Adipocyte (in vitro differentiated cells): Measurements from ENCODE around the gene TYRP1.

Experiments
- DNase-seq: peaks from one replicate; pipeline ENCODE4 v3.0.0-alpha.2; 2015; ENCODE audit warnings: low read depth
- H3K27me3 ChIP-seq: replicated peaks from 2 replicates; pipeline ENCODE4 v1.7.0; 2013; ENCODE audit warnings: mild to moderate bottlenecking, low read length, moderate library complexity; ENCODE audit not compliant: control insufficient read depth, insufficient read depth
- H3K36me3 ChIP-seq: 2 replicates; pipeline ENCODE4 v1.7.0; 2013; ENCODE audit warnings: low read length, mild to moderate bottlenecking, moderate library complexity; ENCODE audit not compliant: control insufficient read depth, insufficient read depth, severe bottlenecking
- H3K4me1 ChIP-seq: 2 replicates; pipeline ENCODE4 v1.7.0; 2013; ENCODE audit warnings: mild to moderate bottlenecking, low read length, moderate library complexity; ENCODE audit not compliant: control insufficient read depth, insufficient read depth
- H3K4me3 ChIP-seq: 2 replicates; pipeline ENCODE4 v1.7.0; 2013; ENCODE audit warnings: mild to moderate bottlenecking, low read length, moderate library complexity
- H3K9ac ChIP-seq: 2 replicates; pipeline ENCODE4 v1.7.0; 2013; ENCODE audit warnings: mild to moderate bottlenecking, low read length, moderate library complexity
- H3K9me3 ChIP-seq: 2 replicates; pipeline ENCODE4 v1.7.0; 2013; ENCODE audit warnings: mild to moderate bottlenecking, low read length, moderate library complexity; ENCODE audit not compliant: control insufficient read depth

Gene TYRP1

DNA sequence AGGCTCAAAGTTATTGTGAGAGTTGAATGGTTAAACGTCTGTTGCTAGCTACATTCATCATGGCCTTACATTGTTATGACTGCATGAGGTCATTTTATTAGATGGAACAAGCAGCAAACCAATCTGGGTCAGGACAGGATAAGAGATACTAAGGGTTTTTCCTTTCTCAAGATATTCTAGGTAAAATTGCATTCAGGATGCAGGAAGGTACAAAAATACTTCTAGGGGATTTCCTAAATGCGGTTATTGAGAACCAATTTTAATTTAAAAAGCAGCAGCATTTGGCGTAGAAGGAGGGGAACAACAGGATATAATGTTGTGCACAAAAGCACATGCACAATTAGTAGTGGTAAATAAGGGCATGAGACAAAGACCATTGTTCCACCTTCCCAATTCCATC, 42.5 kb downstream of the TYRP1 start:
- no peak for DNase-seq
- no peaks in the 10 kb centered on the region for H3K36me3 ChIP-seq
- H3K27me3 ChIP-seq = no peaks in the 10 kb centered on the region
- peaks cover 6% of the 10 kb centered on the region for H3K9me3 ChIP-seq
- H3K4me3 ChIP-seq = no peak overlapping the region
- H3K9ac ChIP-seq = no peak overlapping the region
- no peaks in the 10 kb centered on the region for H3K4me1 ChIP-seq

DNA sequence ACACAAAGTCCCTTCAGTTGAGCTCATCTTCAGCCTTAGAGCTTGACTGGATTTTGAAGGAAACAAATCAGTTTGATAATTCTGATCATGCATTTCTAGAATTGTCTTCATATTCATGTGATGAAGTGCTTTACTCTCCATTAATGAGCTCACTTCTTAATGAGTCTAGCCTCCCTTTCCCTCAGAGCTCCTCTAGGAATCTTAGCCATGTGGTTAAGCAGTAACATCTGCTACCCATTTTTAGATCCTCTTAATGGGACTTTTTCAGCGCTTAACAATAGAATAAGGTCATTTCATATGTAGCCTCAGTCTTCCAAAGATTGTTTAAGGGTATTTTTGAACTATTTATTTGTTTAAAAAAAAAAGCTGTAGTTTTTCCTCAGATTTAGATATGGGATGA, 44.7 kb downstream of the TYRP1 start:
- H3K27me3 ChIP-seq = no peaks in the 10 kb centered on the region
- H3K36me3 ChIP-seq = no peaks in the 10 kb centered on the region
- H3K9me3 ChIP-seq = peaks cover 6% of the 10 kb centered on the region
- no peak overlapping the region for H3K4me3 ChIP-seq
- DNase-seq = no peak
- H3K4me1 ChIP-seq = no peaks in the 10 kb centered on the region
- no peak overlapping the region for H3K9ac ChIP-seq

- DNase-seq = peak; percentile 50
Measured at GRCh38 chr9:12739014-12739652, 45.9 kb downstream of the TYRP1 start.

DNA sequence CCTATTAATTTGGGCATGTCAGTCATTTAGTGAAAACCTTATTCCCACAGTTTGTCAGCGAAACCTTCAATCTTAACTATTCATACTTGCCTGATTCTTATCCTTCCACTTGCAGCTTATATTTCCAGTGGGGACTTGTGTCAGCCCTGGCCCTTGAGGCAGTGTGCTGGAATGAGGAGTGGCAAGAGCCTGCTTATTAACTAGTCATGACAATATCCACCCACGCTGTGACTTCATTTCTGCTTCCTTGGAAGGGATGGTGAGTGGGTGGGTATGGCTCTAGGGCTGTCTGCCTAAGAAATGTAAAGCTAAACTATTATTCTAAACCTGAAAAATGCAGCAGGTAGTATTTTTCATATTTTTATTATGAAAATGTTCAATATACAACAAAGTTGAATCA, 47.7 kb downstream of the TYRP1 start:
- Histone ChIP-seq H3K4me1 (no peaks in the 10 kb centered on the region), H3K9me3 (no peaks in the 10 kb centered on the region), H3K36me3 (no peaks in the 10 kb centered on the region), H3K27me3 (no peaks in the 10 kb centered on the region), H3K4me3 (no peak overlapping the region), H3K9ac (no peak overlapping the region)
- DNase-seq = peak; percentile 46

More at GRCh38 chr9:12739014-12739652, 45.9 kb downstream of the TYRP1 start:
- Histone ChIP-seq H3K4me3 (no peak overlapping the region), H3K9me3 (peaks cover 6% of the 10 kb centered on the region), H3K36me3 (no peaks in the 10 kb centered on the region), H3K27me3 (no peaks in the 10 kb centered on the region), H3K9ac (no peak overlapping the region), H3K4me1 (no peaks in the 10 kb centered on the region)

GRCh38 chr9:12748016-12748415, 54.8 kb downstream of the TYRP1 start:
- Histone ChIP-seq H3K36me3 (no peaks in the 10 kb centered on the region), H3K4me1 (no peaks in the 10 kb centered on the region), H3K9me3 (no peaks in the 10 kb centered on the region), H3K9ac (no peak overlapping the region), H3K27me3 (no peaks in the 10 kb centered on the region), H3K4me3 (no peak overlapping the region)
- DNase-seq = no peak

DNA sequence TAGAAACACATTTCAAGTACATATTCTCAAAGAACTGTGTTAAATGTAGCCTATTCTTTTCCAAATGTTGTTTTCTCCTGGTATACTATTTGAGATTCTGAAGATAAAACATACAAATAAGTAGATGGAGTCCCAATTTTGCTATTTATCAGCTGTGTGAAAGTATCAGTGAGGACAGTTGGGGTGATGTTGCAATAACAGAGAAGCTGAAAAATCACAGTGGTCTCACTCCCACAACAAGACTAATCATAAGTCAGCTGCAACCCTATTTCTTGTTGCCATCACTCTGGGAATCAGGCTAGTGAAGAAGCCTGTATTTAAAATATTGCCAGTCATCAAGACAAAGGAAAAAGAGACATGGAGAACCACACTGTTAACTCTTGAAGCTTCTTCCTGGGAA, 55.8 kb downstream of the TYRP1 start:
- Histone ChIP-seq H3K9ac (no peak overlapping the region), H3K36me3 (no peaks in the 10 kb centered on the region)
- DNase-seq = no peak

DNA sequence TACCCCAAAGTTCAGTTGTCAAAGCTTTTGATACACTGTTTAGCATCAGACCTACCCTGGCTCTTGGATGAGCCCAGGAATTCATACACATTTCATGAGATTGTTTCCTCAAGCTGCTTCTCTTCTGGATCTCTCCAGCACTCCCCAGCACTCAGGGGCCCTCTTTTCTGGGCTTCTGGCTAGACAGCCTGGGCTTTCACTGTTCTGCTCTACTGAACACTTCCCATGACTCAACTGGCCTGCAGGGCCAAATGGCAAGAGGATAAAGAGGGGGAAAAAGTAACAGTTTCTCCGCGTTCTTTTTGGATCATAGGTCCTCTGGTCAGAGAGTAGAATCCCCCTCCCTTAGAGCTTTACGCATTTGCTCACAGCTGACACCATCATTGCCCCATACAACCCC, 60.7 kb downstream of the TYRP1 start:
- Histone ChIP-seq H3K9ac (no peak overlapping the region), H3K9me3 (no peaks in the 10 kb centered on the region), H3K36me3 (no peaks in the 10 kb centered on the region), H3K27me3 (no peaks in the 10 kb centered on the region), H3K4me3 (no peak overlapping the region), H3K4me1 (no peaks in the 10 kb centered on the region)
- DNase-seq = no peak

More for the DNA sequence above, 55.8 kb downstream of the TYRP1 start:
- Histone ChIP-seq H3K4me3 (no peak overlapping the region), H3K9me3 (no peaks in the 10 kb centered on the region), H3K27me3 (no peaks in the 10 kb centered on the region), H3K4me1 (no peaks in the 10 kb centered on the region)

DNA sequence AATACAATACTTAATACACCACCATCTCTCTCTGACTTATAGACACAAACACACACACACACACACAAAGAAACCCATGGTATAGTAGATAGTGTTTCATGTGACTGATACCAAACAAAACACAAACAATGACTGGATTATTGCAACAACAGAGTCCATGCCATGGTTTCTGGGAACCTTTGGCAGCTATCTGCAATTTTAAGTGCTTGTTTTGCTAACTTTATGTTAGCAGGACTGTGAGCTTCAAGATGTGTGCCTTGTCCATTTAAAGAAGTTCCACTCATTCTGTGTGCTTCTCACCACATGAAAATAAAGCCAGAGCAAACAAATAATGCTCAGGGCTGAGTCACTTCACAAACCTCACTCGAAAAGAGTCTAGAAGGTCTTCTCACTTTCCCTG, 66.6 kb downstream of the TYRP1 start:
- peak; percentile 68 for DNase-seq
- no peaks in the 10 kb centered on the region for H3K27me3 ChIP-seq
- peak overlapping the region; percentile 50 for H3K9ac ChIP-seq
- no peaks in the 10 kb centered on the region for H3K9me3 ChIP-seq
- no peaks in the 10 kb centered on the region for H3K36me3 ChIP-seq
- peaks cover 18% of the 10 kb centered on the region for H3K4me1 ChIP-seq
- H3K4me3 ChIP-seq = peak overlapping the region; percentile 15
